LNCaP clone FGC (cell line): ENCODE measurements around the gene RPS27.
A peak's percentile ranks its signal among the peaks of the same experiment; 100 is the strongest.

Experiments
- DNase-seq: peaks from one replicate; pipeline ENCODE4 v3.0.0-alpha.2; 2011; ENCODE audit warnings: low read depth
- H3K4me3 ChIP-seq: 2 replicates; pipeline ENCODE4 v1.5.1; 2011; ENCODE audit warnings: mild to moderate bottlenecking, low read depth, low read length, control low read depth
- TF ChIP-seq, protein P1 (sequence below): IDR thresholded peaks from 2 replicates; pipeline ENCODE4 v1.5.1; 2012; ENCODE audit warnings: mild to moderate bottlenecking; ENCODE audit not compliant: control insufficient read depth, insufficient read depth; ENCODE audit errors: extremely low read depth

Gene RPS27

GRCh38 chr1:153956997-153957715 is 33.4 kb upstream of the RPS27 start:
- DNase-seq, result no peak
- TF ChIP-seq, protein P1, sequence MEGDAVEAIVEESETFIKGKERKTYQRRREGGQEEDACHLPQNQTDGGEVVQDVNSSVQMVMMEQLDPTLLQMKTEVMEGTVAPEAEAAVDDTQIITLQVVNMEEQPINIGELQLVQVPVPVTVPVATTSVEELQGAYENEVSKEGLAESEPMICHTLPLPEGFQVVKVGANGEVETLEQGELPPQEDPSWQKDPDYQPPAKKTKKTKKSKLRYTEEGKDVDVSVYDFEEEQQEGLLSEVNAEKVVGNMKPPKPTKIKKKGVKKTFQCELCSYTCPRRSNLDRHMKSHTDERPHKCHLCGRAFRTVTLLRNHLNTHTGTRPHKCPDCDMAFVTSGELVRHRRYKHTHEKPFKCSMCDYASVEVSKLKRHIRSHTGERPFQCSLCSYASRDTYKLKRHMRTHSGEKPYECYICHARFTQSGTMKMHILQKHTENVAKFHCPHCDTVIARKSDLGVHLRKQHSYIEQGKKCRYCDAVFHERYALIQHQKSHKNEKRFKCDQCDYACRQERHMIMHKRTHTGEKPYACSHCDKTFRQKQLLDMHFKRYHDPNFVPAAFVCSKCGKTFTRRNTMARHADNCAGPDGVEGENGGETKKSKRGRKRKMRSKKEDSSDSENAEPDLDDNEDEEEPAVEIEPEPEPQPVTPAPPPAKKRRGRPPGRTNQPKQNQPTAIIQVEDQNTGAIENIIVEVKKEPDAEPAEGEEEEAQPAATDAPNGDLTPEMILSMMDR, result no peak
- peak overlapping the region; percentile 92 for H3K4me3 ChIP-seq

DNA sequence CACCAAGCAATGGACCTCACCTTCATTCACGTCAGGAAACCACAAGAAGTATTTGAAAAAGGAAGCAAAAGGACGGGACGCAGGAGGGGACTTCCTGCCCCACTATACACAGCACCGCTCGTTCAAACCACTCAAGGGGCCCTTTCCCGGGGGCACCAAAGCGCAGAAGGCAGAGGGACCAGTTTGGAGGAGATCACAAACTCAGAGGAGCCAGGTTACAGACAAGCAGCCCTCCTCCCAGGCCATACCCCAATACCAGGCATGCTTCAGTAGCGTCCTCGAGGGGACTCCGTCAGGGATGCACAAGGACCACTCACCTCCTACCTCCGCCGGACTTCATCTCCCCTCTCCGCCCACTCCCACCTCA is 32.8 kb upstream of the RPS27 start:
- no peak for DNase-seq
- TF ChIP-seq, protein P1, result no peak
- H3K4me3 ChIP-seq, result peak overlapping the region; percentile 92

DNA sequence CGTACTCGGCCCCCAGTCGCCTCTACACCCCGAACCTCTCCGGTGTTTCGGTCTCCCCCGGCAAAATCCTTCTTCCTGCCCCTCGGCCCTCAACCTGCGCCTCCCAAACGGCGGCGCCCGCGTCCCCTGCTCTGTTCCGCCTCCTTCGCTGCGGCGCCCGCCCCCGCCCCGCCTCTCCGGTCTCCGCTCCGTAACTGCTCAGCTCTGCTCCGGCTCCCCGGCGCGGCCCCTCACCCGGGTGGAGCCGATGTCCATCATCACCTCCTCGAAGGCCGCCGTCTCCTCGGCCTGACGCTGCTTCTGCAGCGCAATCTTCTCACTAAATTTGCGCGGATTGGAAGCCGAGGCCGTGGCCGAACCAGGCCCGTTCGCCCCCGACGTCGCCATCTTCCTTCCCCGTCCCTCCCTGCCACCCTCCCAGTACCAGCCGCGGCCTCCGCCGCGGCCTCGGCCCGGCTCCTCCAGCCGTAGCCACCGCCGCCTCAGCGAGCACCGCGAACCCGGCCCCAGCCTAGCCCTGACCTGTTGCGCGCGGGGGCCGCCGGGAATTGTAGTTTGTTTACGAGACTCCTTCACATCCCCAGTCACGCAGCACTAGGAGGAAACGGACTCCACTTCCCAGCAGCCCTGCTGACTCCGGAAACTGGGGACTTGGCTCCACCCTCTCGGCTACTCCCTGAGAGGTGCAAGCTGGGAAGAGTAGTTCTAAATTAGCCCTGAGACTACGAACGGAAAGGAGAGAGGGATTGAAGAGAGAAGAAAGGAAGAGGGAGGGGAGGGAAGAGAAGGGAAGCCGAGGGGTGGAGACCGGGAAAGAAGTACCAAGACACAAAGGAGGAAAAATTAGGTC is 32.2 kb upstream of the RPS27 start, which contains the start of gene CRTC2:
Gene CRTC2, minus strand, starts transcription at position 502 of the 850 bp plus-strand sequence. Its CDS starts 115 bp downstream, at position 387.
- TF ChIP-seq, protein P1, result no peak; the same call in 1 of the 2 replicates
- peak within 1 kb of the TSS; percentile 92 for H3K4me3 ChIP-seq
- DNase-seq, result peak; percentile 97

DNA sequence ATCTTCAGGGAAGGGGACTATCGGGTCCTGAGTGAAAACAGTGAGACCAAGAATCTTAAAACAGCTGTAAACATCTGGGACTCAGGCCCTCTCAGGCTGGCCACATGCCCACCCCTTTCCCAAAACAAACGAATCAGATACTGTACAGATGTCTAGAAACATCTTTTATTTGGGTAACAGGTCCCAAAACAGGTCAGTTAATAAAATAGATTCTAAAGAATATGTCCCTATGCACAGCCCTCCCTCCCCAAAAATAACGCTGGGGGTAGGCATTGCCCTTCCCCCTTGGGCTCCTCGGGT is 31.7 kb upstream of the RPS27 start:
- no peak for DNase-seq
- H3K4me3 ChIP-seq, result no peak overlapping the region; the same call in 1 of the 2 replicates
- TF ChIP-seq, protein P1, result no peak

DNA sequence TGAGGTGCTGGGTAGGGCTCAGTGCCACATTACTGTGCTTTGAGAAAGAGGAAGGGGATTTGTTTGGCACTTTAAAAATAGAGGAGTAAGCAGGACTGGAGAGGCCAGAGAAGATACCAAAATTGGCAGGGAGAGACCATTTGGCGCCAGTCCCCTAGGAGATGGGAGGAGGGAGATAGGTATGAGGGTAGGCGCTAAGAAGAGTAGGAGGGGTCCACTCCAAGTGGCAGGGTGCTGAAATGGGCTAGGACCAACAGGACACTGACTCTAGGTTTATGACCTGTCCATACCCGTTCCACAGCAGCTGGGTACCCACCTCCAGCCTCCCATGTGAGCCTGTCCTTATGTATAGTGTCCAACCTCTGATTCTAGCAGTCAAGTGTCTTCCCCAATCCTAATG is 31.1 kb upstream of the RPS27 start:
- H3K4me3 ChIP-seq, result no peak overlapping the region
- DNase-seq, result no peak
- TF ChIP-seq, protein P1, result no peak

GRCh38 chr1:153960206-153960605 is 30.4 kb upstream of the RPS27 start:
- DNase-seq, result no peak
- H3K4me3 ChIP-seq, result no peak overlapping the region
- TF ChIP-seq, protein P1, result no peak

- TF ChIP-seq, protein P1, result no peak
- H3K4me3 ChIP-seq, result 0 out of 2 replicates have a peak overlapping the region, but pooled peaks have one; percentile 93
- DNase-seq, result no peak
Observed at GRCh38 chr1:153961421-153961820, 29.1 kb upstream of the RPS27 start.
